GM19239 (cell line): ENCODE results near the gene TFEB.

Experiments
- DNase-seq: peaks from one replicate; pipeline ENCODE4 v3.0.0; 2011; ENCODE audit warnings: low spot score; ENCODE audit not compliant: insufficient read length
- FAIRE-seq: peaks from 2 replicates; lab custom pipeline; 2011; peaks lifted over from hg19 to GRCh38; lab: Jason Lieb, UNC

The TFEB gene

DNA sequence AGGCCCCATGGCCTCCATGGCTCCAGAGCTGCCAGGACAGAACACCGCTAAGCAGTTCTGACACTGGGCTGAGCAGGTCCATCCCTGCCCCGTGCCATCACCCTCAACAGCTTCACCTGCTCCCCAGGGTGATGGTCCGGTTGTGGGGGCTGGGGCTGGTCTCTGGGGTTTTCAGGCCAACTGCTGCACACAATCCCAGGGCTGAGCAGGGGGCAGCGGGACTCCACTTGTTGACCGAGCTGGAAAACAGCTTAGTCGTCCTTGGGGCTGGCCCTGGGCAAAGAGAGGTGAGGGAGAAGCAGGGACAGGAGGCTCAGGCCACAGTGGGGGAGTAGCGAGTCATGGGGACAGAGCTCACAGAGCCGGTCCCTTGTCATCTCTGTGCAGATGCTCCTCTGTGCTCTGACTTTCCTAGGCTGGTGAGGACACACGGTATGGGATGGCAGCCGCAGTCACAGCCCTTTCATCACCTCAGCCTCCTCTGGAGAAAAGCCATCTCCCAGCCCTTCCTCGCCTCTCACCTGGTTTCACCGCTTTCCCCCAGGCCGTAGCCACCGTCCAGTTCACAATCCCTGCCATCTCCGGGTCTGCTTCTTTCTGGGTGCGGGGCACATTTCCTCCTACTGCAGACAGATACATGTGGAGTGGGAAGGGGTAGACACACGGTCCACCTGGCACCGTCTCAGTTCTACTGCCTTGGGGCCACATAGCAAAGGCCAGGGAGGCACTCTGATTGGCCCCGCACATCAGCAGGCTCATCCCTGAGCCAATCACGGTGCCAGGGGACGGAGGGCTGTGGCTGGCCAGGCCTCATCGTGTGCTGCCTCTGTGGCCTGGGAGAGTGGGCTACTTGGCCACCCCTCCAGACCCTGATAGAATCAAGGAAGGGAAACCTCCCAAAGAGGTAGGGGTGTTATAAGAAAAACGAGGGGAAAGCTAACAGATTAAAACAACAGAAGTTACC, 78.0 kb downstream of the TFEB start:
- no peak for FAIRE-seq
- no peak for DNase-seq

DNA sequence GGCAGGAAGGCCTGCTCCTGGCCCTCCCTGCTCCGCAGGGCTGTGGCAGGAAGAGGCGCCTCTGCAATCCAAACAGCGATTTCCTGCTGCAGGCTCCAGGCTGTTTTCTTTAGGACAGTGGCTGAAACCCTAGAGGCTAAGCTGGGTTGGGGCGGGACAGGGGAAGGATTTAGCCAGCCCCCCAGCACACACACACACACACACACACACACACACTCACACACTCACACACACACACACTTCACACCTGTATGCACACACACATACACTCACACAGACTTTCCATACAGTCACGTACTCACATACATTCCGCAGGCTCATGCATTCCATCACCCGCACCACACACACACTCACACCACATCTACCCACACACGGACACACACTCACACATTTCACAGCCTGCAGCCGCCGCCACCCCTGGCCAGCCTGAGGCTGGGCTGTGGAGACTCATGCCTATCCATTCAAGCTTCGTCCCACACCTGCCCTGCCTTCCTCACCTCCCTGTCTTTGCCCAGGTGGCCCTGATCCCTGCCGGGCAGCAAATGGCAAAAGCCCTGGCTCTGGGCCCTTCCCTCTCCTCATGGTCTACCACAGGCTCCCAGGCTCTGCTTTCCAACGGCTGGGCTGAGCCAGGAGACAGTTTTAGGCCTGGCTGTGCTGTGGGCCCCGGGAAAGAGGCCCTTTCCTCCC, 79.3 kb downstream of the TFEB start:
- DNase-seq, result no peak
- FAIRE-seq, result no peak

- FAIRE-seq, result no peak
- DNase-seq, result no peak
Measured at GRCh38 chr6:41655646-41656001, 79.8 kb downstream of the TFEB start.

- DNase-seq (no peak), FAIRE-seq (no peak)
Measured at GRCh38 chr6:41655176-41655575, 80.2 kb downstream of the TFEB start.

DNA sequence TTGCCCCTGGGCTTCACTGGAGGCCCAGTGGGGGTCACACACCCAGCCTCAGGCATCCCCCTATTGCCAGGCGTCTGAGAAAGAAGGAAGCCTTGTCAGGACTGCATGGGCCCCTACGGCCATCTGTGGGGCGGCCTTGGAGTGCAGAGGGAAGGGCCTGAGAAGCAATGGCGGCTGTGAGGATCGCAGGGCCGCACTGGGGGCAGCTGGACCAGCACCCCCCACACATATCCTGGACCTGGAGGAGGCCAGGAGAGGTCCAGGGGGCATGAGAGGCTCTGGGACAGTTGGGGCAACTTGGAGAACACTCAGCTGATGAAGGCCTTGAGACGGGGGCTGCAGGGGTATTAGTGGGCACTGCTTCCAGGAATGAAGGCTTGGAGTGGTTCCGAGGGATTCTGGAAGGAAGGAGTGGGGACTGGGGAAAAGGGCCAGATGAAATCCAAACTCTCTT, 80.7 kb downstream of the TFEB start:
- no peak for FAIRE-seq
- DNase-seq, result no peak

- no peak for FAIRE-seq
- no peak for DNase-seq
Measured at GRCh38 chr6:41654151-41654697, 81.2 kb downstream of the TFEB start.

GRCh38 chr6:41653691-41654090, 81.7 kb downstream of the TFEB start:
- FAIRE-seq, result no peak
- no peak for DNase-seq

DNA sequence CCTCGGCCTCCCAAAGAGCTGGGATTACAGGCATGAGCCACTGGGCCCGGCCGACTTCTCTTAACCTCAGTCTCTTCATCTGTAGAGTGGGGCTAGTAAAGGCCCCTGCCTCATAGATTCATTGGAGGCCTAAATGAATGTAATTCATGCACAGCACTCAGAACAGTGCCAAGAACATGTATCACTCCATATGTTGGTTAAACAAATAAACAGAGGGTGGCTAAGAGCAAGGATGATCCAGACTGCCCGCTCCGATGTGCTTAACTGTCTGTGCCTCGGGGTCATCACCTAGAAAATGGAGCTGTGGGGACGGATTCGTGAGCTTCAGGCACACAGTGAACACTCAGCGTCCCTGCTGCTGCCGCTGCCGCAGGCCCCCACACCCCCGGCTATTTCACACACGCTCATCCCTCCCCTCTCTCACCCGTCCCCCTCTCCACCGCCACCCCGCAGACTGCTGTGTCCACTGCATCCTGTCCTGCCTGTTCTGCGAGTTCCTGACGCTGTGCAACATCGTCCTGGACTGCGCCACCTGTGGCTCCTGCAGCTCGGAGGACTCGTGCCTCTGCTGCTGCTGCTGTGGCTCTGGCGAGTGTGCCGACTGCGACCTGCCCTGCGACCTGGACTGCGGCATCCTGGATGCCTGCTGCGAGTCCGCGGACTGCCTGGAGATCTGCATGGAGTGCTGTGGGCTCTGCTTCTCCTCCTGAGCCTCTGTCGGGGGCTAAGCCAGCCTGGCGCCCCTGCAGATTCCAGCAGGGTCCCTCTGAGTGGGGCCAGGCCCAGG, 82.3 kb downstream of the TFEB start:
- DNase-seq (no peak), FAIRE-seq (no peak)

DNA sequence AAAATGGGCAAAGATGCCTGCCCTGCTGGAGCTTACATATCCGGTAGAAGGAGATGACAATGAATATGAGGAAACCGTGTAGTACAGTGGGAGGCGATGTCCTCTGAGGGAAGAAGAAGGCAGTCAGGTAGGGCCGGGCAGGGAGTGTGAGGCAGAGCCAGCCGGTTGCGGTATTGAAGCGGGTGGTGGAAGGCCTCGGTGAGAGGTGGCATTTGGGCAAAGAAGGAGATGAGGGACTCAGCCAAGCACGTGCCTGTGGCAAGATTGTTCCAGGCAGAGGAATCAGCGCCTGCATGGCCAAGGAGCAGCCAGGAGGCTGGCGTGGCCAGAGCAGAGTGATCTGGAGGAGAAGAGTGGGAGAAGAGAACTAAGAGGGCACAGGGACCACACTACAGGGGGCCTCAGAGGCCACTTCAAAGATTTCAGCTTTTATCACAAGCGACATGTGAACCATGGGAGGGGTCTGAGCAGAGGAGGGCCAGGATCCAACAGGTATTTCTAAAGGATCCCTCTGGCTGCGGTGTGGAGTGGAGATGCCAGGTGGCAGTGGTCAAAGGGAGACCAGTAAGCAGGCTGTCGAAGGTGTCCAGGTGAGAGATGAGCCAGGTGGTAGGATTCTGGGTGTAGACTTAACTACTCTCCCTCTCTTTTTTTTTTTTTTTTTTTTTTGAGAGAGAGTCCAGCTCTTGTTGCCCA, 83.3 kb downstream of the TFEB start:
- no peak for DNase-seq
- no peak for FAIRE-seq

DNA sequence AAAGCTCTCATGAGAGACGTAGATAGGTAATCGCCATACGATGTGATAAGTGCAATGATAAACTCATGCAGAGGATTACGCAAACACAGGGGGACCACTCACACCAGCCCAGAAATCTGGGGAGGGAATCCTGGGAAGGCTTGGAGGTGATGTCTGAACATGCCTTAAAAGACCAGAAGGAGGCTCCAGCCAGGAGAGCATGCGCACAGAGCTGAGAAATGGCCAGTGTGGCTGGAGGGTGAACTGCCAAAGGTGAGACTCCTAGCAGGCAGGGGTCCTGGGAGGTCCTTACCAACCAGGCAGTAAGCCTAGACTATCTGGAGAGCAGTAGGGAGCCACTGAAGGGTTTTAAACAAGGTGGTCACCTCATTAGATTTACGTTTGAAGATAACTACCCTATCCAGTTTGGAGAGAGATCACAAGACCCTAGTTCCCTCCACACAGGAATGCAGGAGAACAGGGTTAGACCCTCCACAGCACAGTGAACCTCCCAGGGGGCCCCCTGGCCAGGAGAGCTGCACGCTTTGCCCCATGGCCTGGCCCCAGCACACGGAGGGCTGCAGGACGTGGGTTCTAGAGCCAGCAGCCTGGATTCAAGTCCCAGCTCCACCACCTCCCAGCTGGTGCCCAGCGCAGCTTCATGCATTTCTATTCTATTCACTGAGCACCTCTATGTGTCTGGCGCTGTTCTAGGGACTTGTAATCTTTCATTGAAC, 84.0 kb downstream of the TFEB start:
- FAIRE-seq, result no peak
- no peak for DNase-seq

DNA sequence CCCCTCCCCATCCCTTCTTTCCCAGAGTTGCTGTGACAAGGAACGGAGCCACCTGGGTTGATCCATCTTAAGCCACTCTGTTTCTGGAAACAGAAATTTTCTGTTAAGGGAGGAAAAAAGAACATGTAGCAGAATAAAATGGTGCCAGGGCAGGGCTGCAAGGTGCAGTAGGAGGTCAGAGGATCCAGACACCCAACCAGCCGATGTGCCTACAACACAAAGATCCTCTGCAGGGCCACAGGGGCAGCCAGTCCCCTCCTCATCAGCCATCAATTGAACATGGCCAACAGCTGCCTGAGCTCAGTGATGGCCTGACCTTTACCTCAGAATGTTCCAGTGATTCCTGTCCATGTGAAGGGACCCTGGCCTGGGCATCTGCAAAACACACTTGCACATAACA, 85.3 kb downstream of the TFEB start:
- FAIRE-seq (no peak), DNase-seq (no peak)

GRCh38 chr6:41649596-41649995, 85.8 kb downstream of the TFEB start:
- no peak for DNase-seq

GRCh38 chr6:41648921-41649320, 86.5 kb downstream of the TFEB start:
- no peak for FAIRE-seq
- no peak for DNase-seq

More at GRCh38 chr6:41649596-41649995, 85.8 kb downstream of the TFEB start:
- FAIRE-seq, result no peak

DNA sequence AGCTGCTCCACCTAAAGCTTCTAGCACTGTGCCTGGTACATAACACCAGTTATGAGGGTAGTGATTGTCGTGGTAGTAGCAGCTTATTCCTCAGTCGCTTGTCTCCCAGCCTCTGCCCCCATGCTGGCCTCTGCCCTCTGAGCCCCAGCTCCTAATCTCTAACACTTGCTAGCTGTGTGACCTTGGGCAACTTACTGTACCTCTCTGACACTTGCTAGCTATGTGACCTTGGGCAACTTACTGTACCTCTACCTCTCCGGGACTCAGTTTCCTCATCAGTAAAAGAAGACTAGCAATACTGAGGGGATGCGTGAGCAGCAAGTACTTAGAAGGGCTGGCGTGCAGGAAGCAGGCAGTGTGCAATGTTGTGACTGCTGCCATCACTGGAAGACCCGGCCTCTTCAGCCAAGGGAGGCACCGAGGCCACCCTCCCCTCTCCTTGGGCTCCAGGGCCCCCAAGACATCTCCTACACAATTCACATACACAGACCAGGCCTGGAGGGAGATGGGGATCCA, 87.3 kb downstream of the TFEB start:
- DNase-seq, result no peak
- no peak for FAIRE-seq

- FAIRE-seq (no peak), DNase-seq (no peak)
Measured at GRCh38 chr6:41647061-41647511, 88.3 kb downstream of the TFEB start.

DNA sequence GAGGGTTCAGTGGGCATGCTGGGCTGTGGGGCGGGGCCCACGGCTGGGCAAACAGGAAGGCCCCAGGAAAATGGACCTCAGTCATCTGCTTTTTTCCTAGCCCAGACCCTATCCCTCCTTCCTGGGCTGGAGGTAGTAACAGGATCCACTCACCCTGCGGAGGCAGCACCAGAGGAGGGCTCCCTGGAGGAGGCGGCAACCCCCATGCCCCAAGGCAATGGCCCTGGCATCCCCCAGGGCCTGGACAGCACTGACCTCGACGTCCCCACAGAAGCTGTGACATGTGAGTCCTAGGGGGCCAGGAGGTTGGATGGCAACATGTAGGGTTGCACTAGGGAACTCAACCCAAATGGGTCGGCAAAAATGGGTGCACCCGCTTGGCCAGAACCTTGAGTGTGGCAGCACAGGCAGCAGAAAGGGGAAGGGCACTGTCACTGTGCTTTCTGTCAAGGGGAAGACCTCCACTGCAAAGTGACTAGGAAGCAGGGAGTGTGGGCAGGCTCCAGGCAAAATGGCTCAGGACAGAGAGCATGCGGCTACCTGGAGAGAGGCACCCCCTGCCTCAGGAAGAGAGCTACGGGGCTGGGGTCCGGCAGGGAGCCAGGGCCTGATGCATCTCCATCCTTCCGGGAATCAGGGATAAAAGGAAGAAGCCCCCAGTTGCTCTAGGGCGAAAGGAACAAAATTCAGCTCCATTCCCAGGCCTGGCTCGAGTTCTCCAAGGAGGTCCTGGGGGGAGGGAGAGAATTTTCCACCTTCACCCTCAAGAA, 89.2 kb downstream of the TFEB start:
- DNase-seq (no peak), FAIRE-seq (no peak)

DNA sequence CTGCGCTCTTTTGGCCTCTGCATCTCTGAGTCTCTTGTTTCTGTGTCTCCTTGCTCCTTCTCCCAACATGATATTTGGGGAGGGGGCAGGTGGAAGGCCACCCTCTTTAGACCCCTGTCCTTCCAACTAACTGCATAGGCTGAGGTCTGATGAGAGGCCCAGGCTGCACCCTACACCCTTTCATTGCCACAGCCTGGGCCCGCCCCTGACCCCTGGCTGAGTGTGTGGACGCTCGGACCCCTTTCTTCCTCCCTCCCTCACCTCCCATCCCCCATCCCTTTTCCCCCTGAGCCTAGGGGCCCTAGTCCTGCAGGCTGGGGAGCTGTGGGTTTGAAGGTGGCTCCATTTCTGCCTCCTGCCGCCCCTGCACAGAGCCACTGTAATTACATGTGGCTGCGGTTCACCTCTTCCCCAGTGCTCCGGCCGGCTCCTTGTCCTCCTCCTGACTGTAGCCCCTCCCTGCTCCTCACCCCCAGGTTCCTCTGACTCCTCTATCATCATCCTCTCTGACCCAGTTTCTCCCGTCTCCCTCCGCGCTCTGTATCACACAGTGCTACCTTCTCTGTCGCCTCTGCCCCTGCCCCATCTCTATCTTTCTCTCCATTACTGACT, 90.3 kb downstream of the TFEB start:
- DNase-seq, result no peak
- no peak for FAIRE-seq
